Measurements from ENCODE around the gene UPK3A. TPM values are rescaled to one million over a fixed set of nuclear protein-coding genes. Genes with fewer than 3 reads are reported as not detected.

The UPK3A gene
- total and polyA plus RNA-seq, 2 of the 13 experiments (the other 11 are each of a cell fraction or from before 2014, with no cell fraction given) = 10.5 to 13.8 TPM

GRCh38 chr22:45312415-45312814, 27.7 kb downstream of the UPK3A start:
- intact Hi-C loops (cut with micrococcal nuclease; ENCODE audit: unreplicated experiment) (no loop called here), in situ Hi-C loops (cut with HindIII; ENCODE audit: extremely low pct_ligation_motif_present, low pct_unique_long_range_greater_than_20kb) (no loop called here)
- Histone ChIP-seq H3K27ac (ENCODE audit: extremely low read length, insufficient read depth, low read length) (no peak overlapping the region), H2AFZ (ENCODE audit: low read length) (no peak overlapping the region), H3K27me3 (ENCODE audit: control insufficient read depth in 1 of 2, insufficient read depth in 2 of 2, low read length in 2 of 2) (no peaks in the 10 kb centered on the region), H3K9ac (ENCODE audit: insufficient read depth, low read depth, low read length) (no peak overlapping the region), H4K20me1 (ENCODE audit: insufficient read depth, low read length) (peaks cover 23% of the 10 kb centered on the region), H3K36me3 (replicated peaks in 1 of 2; ENCODE audit: control insufficient read depth in 1 of 2, insufficient read depth in 2 of 2, low read length in 2 of 2) (peaks cover 2 to 10% of the 10 kb centered on the region in 2 experiments; a peak in 1 of 5 replicates), H3K4me3 (replicated peaks in 1 of 3; ENCODE audit: insufficient read depth in 1 of 3, low read depth in 2 of 3, low read length in 3 of 3) (no peak overlapping the region), H3K9me3 (ENCODE audit: low read length) (no peaks in the 10 kb centered on the region), H3K4me2 (ENCODE audit: low read depth, low read length) (no peak overlapping the region), H3K4me1 (ENCODE audit: insufficient read depth, low read length) (peaks cover 81% of the 10 kb centered on the region), H3K79me2 (ENCODE audit: insufficient read depth, low read length) (peaks cover 73% of the 10 kb centered on the region)
- ChIA-PET CTCF (ENCODE audit: low intra/inter-chr PET ratio, low total read pairs) (no interaction called here), POLR2A (interaction anchor here (6.7 kb wide), 1 partner anchor 38 kb away, joined by 56 read pairs; no protein-coding TSS in a partner anchor)
- TF ChIP-seq E2F2 (CRISPR knock-in tag; IDR thresholded peaks at IDR 0.05; ENCODE audit: borderline replicate concordance) (no peak), HDAC6 (IDR thresholded peaks at IDR 0.05; ENCODE audit: low read depth, low read length) (no peak), NRL (CRISPR knock-in tag; IDR thresholded peaks at IDR 0.05; ENCODE audit: borderline replicate concordance) (no peak), RXRB (CRISPR knock-in tag; IDR thresholded peaks at IDR 0.05; ENCODE audit: borderline replicate concordance) (no peak), RNF2 (conservative IDR thresholded peaks at IDR 0.05; ENCODE audit: low read depth) (no peak), NFATC3 (CRISPR knock-in tag; IDR thresholded peaks at IDR 0.05) (no peak), U2AF1 (optimal IDR thresholded peaks at IDR 0.05; ENCODE audit: low read depth, low read length) (no peak), TBX3 (IDR thresholded peaks at IDR 0.05; ENCODE audit: borderline replicate concordance) (no peak), ZMAT3 (CRISPR knock-in tag; conservative IDR thresholded peaks at IDR 0.05) (no peak), SSRP1 (CRISPR knock-in tag; IDR thresholded peaks at IDR 0.05) (no peak), DNMT1 (CRISPR knock-in tag; IDR thresholded peaks at IDR 0.05) (no peak), GPN1 (CRISPR knock-in tag; IDR thresholded peaks at IDR 0.05; ENCODE audit: borderline replicate concordance) (no peak), NBN (conservative IDR thresholded peaks at IDR 0.05) (no peak), ZFP36L2 (CRISPR knock-in tag; IDR thresholded peaks at IDR 0.05) (no peak), CERS6 (CRISPR knock-in tag; IDR thresholded peaks at IDR 0.05) (no peak), SRF (IDR thresholded peaks at IDR 0.05; ENCODE audit: low read depth, low read length) (no peak), ZNF224 (CRISPR knock-in tag; IDR thresholded peaks at IDR 0.05) (no peak), THAP8 (CRISPR knock-in tag; IDR thresholded peaks at IDR 0.05; ENCODE audit: borderline replicate concordance) (no peak)
- DNase-seq (ENCODE audit: low spot score) = no peak
- no TSS peak for BruUV-seq (replicated peaks)
- no peak for FAIRE-seq
- ATAC-seq = no peak
- 87% methylated on average over 8 of the region's 8 CpGs for WGBS (ENCODE audit: low lambda C conversion rate)
